Inferior parietal cortex (tissue), 1 donor: Measurements from ENCODE around the gene PEAK1.
"Not testable (repeated sequence)": the region's sequence is repeated elsewhere in the genome, so short reads cannot be mapped to it uniquely, and the experiment has no call there.

Experiments used
- DNase-seq: peaks from one replicate; pipeline ENCODE4 v3.0.0-alpha.2; 2016; ENCODE audit errors: extremely low spot score

The PEAK1 gene

DNA sequence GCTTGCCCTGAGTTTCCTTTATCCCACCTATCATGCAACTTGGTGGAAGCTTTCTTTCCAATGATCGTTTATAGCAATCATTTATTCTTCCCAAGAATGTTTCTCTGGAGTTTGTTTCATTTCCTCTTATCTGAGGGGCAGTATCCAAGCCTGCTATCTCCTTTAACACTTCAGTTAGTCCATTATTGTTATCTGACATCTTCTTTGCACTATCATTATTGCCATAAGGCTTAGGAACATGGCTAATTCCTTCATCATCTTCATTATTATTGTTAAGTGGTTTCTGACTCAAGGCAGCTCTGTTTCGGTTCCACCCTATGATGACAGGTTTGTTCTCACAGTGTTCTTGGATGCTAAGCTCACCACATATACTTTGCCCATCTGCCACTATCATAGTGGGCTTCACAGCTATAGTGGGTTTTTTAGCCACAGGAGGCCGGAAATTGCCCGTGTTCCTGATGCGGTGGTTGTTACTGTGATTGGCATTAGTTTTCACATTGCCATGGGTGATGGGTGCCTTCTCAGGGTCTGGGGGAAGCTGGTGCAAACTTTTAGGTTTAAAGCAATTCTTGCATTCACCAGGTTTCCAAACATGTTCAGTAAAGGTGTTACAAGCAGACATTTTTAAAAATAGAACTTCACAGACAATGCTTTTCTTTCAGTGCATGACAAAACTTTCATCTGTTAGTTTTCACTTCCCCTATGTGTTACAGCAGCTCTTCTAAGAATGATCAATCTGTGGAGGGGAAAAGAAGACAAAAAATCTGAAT lies 238.4 kb downstream of the PEAK1 start:
- no peak for DNase-seq

GRCh38 chr15:77180757-77181156 lies 239.1 kb downstream of the PEAK1 start:
- DNase-seq, result no peak

- DNase-seq, result no peak
These were observed 239.6 kb downstream of the PEAK1 start for GRCh38 chr15:77180270-77180669.

DNA sequence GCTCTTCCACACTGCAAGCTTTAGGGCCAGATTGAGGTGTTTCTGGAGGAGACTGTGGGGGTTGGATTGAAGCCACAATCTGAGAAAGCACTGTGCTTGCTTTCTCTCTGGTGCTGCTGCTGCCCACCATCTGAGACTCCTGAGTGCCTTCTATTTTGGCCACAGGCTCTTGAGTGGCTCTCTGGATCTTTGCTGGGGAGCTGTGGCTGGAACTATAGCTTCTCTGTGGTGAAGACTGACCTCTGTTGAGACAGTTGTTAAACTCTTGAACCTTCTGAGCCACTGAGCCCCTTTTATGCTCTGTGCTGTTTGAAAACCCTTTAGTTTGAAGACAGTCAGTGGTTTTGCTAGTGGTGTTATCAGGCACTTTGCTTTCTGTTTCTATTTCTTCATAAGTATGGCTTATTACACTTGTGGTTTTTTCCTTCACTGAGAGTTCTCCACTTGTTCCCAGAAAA lies 240.3 kb downstream of the PEAK1 start:
- DNase-seq, result no peak

- DNase-seq, result no peak
These were observed 241.5 kb downstream of the PEAK1 start for GRCh38 chr15:77178411-77178810.

DNA sequence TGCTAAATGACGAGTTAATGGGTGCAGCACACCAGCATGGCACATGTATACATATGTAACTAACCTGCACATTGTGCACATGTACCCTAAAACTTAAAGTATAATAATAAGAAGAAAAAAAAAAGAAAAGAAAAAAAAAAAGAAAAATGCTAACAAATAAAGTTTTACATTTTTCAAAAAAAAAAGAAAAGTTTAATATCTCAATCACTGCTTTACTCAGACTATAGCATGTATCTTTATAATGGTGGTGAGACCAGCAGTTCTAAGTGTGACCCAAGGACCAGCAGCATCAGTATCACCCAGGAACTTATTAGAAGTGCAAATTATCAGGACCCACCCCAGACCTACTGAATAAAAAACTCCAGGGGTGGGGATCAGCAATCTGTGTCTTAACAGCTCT lies 243.8 kb downstream of the PEAK1 start:
- DNase-seq, result not testable (repeated sequence)

DNA sequence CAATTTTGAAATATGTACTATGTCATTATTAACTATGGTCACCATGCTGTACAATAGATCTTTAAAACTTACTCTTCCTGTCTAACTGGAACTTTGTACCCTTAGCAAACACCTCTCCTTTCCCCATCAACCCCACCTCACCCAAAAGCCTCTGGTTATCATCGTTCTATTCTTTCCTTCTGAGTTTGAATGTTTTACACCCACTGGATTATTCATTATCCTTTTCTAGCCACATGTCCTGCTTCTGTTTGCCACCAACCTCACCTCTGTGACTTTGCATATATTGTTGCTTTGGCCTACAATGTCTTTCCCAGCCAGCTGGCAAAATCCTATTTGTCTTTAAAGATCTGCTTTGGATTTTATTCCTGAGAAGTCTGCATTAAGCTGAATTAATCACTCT lies 246.4 kb downstream of the PEAK1 start:
- DNase-seq, result no peak

DNA sequence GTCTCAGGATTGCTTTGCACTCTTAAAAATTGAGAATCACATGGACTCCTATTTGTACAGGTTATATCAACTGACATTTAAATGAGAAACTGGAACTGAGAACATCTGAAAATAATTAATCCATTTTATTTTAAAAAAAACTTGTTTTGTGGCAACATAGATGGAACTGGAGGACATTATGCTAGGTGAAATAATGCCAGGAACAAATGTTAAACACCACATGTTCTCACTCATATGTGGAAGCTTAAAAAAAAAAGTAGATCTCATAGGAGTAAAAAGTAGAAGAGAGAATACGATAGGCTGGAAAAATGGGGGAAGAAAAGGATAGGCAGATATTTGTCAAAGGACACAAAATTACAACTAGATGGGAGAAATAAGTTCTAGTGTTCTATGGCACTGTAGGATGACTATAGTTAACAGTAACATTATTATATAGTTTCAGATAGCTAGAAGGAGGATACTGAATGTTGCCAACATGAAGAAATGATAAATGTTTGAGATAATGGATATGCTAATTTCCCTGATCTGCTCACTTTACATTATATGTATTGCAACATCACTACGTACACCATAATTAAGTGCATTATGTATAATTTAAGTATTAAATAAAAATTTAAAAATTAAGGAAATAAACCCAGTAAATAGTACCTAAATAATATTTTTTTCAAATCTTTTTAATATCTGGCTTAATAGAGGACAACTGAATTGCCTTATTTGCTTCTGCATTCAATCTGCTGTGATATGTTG lies 248.5 kb downstream of the PEAK1 start:
- no peak for DNase-seq

DNA sequence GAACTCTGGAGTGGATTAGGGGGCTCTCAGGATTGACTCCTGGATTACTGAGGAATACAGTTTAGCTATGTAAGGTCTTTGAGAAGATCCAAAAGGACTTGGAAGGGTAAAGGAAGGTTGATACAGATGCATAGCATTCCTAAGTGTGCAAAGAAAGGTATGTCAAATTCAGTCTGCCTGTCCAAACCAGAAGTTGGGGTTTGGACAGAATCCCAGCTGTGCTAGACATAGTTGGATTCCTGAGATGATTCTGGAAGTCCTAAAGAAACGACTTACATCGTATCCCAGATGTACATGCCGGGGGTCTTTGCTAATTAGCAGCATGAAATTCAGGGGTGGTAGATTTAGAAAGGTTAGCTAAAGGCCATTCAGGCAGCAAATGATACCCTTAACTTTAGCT lies 251.3 kb downstream of the PEAK1 start:
- no peak for DNase-seq

DNA sequence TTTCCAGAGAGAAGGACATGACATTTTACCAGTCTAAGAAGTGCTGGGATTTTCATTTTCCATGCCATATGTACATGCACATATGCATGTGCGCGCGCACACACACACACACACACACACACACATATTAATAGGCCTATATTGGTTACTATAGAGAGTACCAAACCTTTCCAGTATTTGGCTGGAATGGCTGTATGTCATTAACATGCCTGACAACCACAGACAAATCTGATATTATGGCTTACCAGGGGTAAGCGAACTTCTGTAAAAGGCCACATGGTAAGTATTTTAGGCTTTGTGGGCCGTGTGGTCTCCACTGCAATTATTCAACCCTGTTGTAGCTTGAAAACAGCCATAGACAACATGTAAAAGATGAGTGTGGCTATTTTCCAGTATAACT lies 251.8 kb downstream of the PEAK1 start:
- DNase-seq, result no peak

DNA sequence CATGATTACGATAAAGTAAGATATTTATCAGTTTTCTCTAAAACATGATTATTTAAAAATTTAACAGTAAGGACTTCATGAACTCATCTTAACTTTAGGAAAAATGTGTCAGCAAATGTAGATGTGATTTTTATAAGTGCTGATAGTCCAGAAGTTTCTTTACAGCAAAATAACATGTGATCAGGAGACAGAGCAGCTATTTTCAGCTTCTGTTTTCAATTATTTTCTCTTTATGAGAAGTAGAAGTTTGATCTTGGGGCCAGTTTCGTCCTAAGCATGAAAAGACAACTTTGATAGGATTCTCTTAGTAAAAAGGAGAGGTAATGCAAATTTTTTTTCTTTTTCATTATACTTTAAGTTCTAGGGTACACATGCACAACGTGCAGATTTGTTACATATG lies 252.5 kb downstream of the PEAK1 start:
- DNase-seq, result no peak

GRCh38 chr15:77163781-77164384 lies 256.0 kb downstream of the PEAK1 start:
- no peak for DNase-seq

GRCh38 chr15:77162872-77163633 lies 256.9 kb downstream of the PEAK1 start:
- no peak for DNase-seq

DNA sequence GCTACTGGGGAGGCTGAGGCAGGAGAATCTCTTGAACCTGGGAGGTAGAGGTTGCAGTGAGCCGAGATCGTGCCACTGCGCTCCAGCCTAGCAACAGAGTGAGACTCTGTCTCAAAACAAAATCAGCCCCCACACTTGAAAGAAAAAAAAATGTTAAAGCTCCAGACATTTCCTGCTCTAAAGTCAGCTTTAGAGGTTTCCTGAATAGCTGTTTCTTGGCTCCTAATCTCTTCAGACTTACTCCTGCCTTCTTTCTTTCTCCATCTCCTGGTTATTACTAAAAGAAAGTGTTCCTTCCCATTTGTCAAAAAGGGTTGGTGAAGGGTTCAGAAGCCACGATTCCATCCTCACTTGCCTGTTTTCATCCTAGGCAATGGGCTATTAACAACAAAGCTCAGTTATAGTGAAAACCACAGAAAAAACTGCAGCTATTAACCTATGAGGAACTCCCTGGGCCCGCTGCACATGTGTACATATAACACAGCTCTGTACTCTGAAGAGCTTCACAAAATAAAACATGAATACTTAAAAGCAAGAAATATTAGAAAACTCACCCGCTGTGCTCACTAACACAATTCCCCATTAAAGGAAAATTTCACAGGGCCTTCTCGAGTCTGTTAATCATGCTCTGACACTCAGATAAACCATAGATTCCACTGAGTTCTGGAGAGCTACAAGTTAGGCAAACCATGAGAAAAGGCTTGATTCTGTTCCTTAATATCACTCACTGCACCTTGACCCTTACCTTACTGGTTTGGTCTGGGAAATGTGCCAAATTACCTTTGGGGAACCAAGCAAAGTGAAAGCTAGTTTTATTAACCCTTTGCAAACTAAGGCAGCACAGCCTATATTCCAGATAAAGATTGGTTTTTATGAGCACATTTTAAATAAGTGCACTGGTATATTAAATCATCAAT lies 259.1 kb downstream of the PEAK1 start:
- DNase-seq, result no peak

- not testable (repeated sequence) for DNase-seq
These were observed 263.9 kb downstream of the PEAK1 start for GRCh38 chr15:77156000-77156399.

- DNase-seq, result no peak
These were observed 271.7 kb downstream of the PEAK1 start for GRCh38 chr15:77148191-77148590.

DNA sequence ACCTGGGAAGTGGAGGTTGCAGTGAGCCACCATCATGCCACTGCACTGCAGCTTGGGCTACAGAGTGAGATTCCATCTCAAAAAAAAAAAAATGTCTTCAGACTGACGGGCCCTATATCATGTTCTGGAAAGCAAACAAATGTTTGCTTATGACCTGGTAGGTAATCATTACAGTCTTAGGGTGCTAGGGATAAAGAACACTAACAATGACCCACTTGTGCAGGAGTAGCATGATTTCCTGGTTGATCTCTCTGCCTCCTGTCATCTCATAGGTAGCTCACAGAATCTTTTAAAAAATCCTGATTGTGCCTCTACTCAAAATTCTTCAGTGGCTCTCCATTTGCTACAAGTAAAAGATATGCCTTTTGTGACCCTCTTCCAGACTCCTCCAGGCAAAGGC lies 274.5 kb downstream of the PEAK1 start:
- no peak for DNase-seq

DNA sequence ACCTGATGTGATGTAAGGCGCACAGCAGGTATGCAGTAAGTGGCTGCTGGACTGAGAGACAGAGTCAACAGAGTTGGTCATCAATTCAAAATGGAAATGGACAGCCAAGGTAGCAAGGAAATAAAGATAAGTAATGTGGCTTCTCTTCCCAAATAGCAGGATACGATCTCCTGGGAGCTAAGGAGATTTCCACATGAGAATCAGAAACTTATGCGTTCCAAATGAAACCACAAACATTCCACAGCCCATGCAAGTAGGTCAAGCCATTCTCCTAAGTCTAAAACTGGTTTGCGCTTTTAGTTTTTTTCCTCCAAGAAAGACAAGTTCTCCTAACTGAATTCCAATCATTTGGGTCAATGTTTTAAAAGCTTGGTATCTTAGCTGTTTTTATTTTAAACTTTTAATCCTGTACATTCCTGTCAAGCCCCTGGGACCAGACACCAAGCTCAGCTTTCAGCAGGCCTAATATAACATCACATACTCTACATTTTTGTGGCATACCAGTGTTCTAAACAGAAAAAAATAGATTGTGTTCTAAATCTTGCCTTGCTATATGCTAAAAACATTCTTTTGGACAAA lies 275.3 kb downstream of the PEAK1 start:
- no peak for DNase-seq

- no peak for DNase-seq
These were observed 275.9 kb downstream of the PEAK1 start for GRCh38 chr15:77144026-77144425.

DNA sequence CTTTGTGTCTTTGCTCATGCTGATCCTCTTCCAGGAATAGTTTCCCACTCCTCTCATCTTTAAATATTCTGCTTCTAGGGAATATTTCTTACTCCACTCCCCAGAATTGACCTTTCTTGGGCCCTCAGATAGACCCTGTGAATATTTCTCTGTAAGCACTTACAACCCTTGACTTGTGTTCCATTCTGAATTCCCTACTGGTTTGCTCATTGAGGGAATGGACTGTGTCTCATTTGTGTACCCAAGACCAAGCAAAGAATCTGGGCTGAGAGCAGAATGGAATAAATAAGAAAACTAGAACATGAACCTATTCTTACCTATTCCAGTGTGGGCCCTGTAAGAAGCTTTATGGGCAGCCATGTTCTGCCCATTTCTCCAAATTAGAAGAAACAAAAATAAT lies 276.3 kb downstream of the PEAK1 start:
- DNase-seq, result no peak

DNA sequence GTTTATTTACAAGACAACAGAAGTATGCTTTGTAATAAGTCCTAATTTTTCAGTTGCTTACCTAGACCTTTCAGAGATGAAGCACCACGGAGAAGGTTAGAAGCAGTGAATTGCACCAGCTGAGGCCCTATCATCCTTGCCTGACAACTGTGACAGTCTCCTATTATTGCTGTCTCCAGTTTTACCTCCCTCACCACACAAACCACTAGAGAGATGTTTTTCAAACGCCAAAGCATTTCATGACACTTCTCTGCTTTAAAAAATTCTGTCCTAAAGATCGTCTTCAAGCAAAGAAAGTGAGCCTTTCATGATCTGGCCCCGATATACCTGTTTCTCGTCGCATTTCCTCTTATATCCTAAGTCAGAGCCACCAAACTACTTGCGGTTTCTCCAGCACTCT lies 276.7 kb downstream of the PEAK1 start:
- no peak for DNase-seq
